ENCODE data around the gene OR10H3. TPM values are rescaled to one million over a fixed set of nuclear protein-coding genes. Genes with fewer than 3 reads are reported as not detected.
"Not testable (repeated sequence)": the region's sequence is repeated elsewhere in the genome, so short reads cannot be mapped to it uniquely, and the experiment has no call there.

OR10H3 gene
- total RNA-seq, 1 donor from 2014 or later, result not detected

DNA sequence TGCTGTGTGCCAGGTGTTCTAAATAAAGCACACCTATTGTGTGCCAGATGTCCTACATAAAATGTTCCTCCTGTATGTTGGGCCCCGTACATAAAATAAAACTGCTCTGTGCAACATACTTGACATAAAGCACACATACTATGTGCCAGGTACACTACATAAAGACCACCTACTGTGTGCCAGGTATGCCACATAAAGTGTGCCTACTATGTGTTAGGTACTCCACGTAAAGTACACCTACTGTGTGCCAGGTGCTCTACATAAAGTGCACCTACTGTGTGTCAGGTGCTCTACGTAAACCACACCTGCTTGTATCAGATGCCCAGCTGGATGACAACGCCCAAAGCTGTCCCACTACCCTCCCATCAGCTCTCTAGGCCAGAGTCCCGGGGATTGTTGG lies 43.9 kb downstream of the OR10H3 start:
- peaks cover 3% of the 10 kb centered on the region for H3K9me3 ChIP-seq (ENCODE audit: insufficient read depth, low read depth, low read length)

GRCh38 chr19:15782211-15782610 lies 44.4 kb downstream of the OR10H3 start:
- H3K36me3 Mint-ChIP-seq (ENCODE audit: low read depth, unreplicated experiment), result peaks cover 1% of the 10 kb centered on the region
- H3K27ac Mint-ChIP-seq (ENCODE audit: unreplicated experiment), result no peak overlapping the region
- no peak overlapping the region for H3K27ac ChIP-seq (ENCODE audit: low read depth, low read length)
- DNase-seq (ENCODE audit: low read depth) (no peak), FAIRE-seq (no peak)
- H3K9me3 Mint-ChIP-seq (ENCODE audit: unreplicated experiment), result peaks cover 10% of the 10 kb centered on the region
- H3K36me3 ChIP-seq (ENCODE audit: insufficient read depth, low read length), result no peaks in the 10 kb centered on the region
- H3K4me2 ChIP-seq (ENCODE audit: low read length), result no peak overlapping the region
- H3K79me2 ChIP-seq (ENCODE audit: insufficient read depth, low read length), result no peaks in the 10 kb centered on the region
- no peak overlapping the region for H3K9ac ChIP-seq (ENCODE audit: low read length)
- H3K4me1 Mint-ChIP-seq (ENCODE audit: low read depth, unreplicated experiment), result no peaks in the 10 kb centered on the region
- H3K9me3 ChIP-seq (ENCODE audit: insufficient read depth, low read depth, low read length), result peaks cover 3% of the 10 kb centered on the region
- H3K4me1 ChIP-seq (ENCODE audit: insufficient read depth, low read length), result no peaks in the 10 kb centered on the region
- H3K4me3 Mint-ChIP-seq (ENCODE audit: unreplicated experiment), result no peak overlapping the region
- H3K4me3 ChIP-seq (ENCODE audit: insufficient read depth, low read depth, low read length), result no peak overlapping the region
- no peaks in the 10 kb centered on the region for H3K27me3 Mint-ChIP-seq (ENCODE audit: low read depth, unreplicated experiment)
- H2AFZ ChIP-seq (ENCODE audit: low read depth, low read length), result no peak overlapping the region
- no peaks in the 10 kb centered on the region for H3K27me3 ChIP-seq (ENCODE audit: insufficient read depth, low read length)
- TF ChIP-seq, protein P1, sequence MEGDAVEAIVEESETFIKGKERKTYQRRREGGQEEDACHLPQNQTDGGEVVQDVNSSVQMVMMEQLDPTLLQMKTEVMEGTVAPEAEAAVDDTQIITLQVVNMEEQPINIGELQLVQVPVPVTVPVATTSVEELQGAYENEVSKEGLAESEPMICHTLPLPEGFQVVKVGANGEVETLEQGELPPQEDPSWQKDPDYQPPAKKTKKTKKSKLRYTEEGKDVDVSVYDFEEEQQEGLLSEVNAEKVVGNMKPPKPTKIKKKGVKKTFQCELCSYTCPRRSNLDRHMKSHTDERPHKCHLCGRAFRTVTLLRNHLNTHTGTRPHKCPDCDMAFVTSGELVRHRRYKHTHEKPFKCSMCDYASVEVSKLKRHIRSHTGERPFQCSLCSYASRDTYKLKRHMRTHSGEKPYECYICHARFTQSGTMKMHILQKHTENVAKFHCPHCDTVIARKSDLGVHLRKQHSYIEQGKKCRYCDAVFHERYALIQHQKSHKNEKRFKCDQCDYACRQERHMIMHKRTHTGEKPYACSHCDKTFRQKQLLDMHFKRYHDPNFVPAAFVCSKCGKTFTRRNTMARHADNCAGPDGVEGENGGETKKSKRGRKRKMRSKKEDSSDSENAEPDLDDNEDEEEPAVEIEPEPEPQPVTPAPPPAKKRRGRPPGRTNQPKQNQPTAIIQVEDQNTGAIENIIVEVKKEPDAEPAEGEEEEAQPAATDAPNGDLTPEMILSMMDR (IDR thresholded peaks at IDR 0.05; ENCODE audit: insufficient read depth, low read depth, low read length), result no peak
- no peak for TF ChIP-seq EZH2 (IDR thresholded peaks at IDR 0.05; ENCODE audit: insufficient read depth, low read length)
- H4K20me1 ChIP-seq (ENCODE audit: insufficient read depth, low read length), result no peaks in the 10 kb centered on the region

More for the DNA sequence above, 43.9 kb downstream of the OR10H3 start:
- H3K9ac ChIP-seq (ENCODE audit: low read length), result no peak overlapping the region
- no peaks in the 10 kb centered on the region for H3K79me2 ChIP-seq (ENCODE audit: insufficient read depth, low read length)
- no peak for TF ChIP-seq EZH2 (IDR thresholded peaks at IDR 0.05; ENCODE audit: insufficient read depth, low read length)
- TF ChIP-seq, protein P1 (IDR thresholded peaks at IDR 0.05; ENCODE audit: insufficient read depth, low read depth, low read length), result no peak
- DNase-seq (ENCODE audit: low read depth), result no peak
- no peaks in the 10 kb centered on the region for H4K20me1 ChIP-seq (ENCODE audit: insufficient read depth, low read length)
- Mint-ChIP-seq H3K36me3 (ENCODE audit: low read depth, unreplicated experiment) (peaks cover 1% of the 10 kb centered on the region), H3K4me3 (ENCODE audit: unreplicated experiment) (no peak overlapping the region), H3K27me3 (ENCODE audit: low read depth, unreplicated experiment) (no peaks in the 10 kb centered on the region), H3K27ac (ENCODE audit: unreplicated experiment) (no peak overlapping the region), H3K4me1 (ENCODE audit: low read depth, unreplicated experiment) (no peaks in the 10 kb centered on the region), H3K9me3 (ENCODE audit: unreplicated experiment) (peaks cover 14% of the 10 kb centered on the region)
- H3K4me3 ChIP-seq (ENCODE audit: insufficient read depth, low read depth, low read length), result no peak overlapping the region
- no peak overlapping the region for H3K4me2 ChIP-seq (ENCODE audit: low read length)
- no peak overlapping the region for H3K27ac ChIP-seq (ENCODE audit: low read depth, low read length)
- FAIRE-seq, result no peak
- no peaks in the 10 kb centered on the region for H3K36me3 ChIP-seq (ENCODE audit: insufficient read depth, low read length)
- H3K27me3 ChIP-seq (ENCODE audit: insufficient read depth, low read length), result no peaks in the 10 kb centered on the region
- no peak overlapping the region for H2AFZ ChIP-seq (ENCODE audit: low read depth, low read length)
- no peaks in the 10 kb centered on the region for H3K4me1 ChIP-seq (ENCODE audit: insufficient read depth, low read length)

DNA sequence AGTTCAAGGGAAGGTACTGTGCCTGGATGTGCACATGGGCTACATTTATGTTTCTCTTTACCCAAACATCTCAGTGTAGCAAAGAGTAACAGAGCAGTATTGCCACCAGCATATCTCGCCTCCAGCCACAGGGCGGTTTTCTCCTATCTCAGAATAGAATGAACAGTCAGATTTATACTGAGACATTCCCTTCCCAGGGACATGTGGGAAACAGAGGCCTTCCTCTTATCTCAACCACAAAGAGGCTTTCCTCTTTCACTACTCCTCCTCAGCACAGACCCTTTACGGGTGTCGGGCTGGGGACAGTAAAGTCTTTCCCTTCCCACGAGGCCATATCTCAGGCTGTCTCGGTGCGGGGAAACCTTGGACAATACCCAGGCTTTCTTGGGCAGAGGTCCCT lies 45.1 kb downstream of the OR10H3 start:
- not testable (repeated sequence) for H3K4me3 Mint-ChIP-seq (ENCODE audit: unreplicated experiment); H3K4me1 ChIP-seq (ENCODE audit: insufficient read depth, low read length); H3K27ac Mint-ChIP-seq (ENCODE audit: unreplicated experiment); H3K4me1 Mint-ChIP-seq (ENCODE audit: low read depth, unreplicated experiment); H3K4me3 ChIP-seq (ENCODE audit: insufficient read depth, low read depth, low read length); H3K36me3 ChIP-seq (ENCODE audit: insufficient read depth, low read length); H3K4me2 ChIP-seq (ENCODE audit: low read length); H3K27ac ChIP-seq (ENCODE audit: low read depth, low read length); H3K36me3 Mint-ChIP-seq (ENCODE audit: low read depth, unreplicated experiment); H3K9me3 ChIP-seq (ENCODE audit: insufficient read depth, low read depth, low read length); H3K27me3 Mint-ChIP-seq (ENCODE audit: low read depth, unreplicated experiment); FAIRE-seq; DNase-seq (ENCODE audit: low read depth); H3K79me2 ChIP-seq (ENCODE audit: insufficient read depth, low read length); H3K27me3 ChIP-seq (ENCODE audit: insufficient read depth, low read length); H2AFZ ChIP-seq (ENCODE audit: low read depth, low read length); H4K20me1 ChIP-seq (ENCODE audit: insufficient read depth, low read length); H3K9ac ChIP-seq (ENCODE audit: low read length)
- H3K9me3 Mint-ChIP-seq (ENCODE audit: unreplicated experiment), result peaks cover 13% of the 10 kb centered on the region

Data from astrocyte (in vitro differentiated cells and primary cell).